Vagina (tissue), 2 donors: ENCODE measurements around the gene SCGB1C1.

Experiments used
- POLR2AphosphoS5 ChIP-seq, 2 donors: sonication (generic); formaldehyde crosslinking; IDR thresholded peaks; one replicate each; pipeline ENCODE4 v1.9.0; 2017; ENCODE audit warnings: antibody characterized with exemption in 2 of 2, mild to moderate bottlenecking in 2 of 2, low read depth in 1 of 2; ENCODE audit not compliant: insufficient read depth in 1 of 2
- TF ChIP-seq, protein P1 (sequence below), 3 experiments: fragments of 450-650 bp in 2 of 3; fragments of 200-600 bp in 1 of 3; sonication (generic) in 1 of 3; IDR thresholded peaks; one replicate each; pipeline ENCODE4 v1.5.1; 2017 to 2019; ENCODE audit warnings: antibody characterized with exemption in 3 of 3, mild to moderate bottlenecking in 2 of 3, moderate library complexity in 2 of 3

GRCh38 chr11:216081-216974 is 23.4 kb downstream of the SCGB1C1 start:
- TF ChIP-seq, protein P1, sequence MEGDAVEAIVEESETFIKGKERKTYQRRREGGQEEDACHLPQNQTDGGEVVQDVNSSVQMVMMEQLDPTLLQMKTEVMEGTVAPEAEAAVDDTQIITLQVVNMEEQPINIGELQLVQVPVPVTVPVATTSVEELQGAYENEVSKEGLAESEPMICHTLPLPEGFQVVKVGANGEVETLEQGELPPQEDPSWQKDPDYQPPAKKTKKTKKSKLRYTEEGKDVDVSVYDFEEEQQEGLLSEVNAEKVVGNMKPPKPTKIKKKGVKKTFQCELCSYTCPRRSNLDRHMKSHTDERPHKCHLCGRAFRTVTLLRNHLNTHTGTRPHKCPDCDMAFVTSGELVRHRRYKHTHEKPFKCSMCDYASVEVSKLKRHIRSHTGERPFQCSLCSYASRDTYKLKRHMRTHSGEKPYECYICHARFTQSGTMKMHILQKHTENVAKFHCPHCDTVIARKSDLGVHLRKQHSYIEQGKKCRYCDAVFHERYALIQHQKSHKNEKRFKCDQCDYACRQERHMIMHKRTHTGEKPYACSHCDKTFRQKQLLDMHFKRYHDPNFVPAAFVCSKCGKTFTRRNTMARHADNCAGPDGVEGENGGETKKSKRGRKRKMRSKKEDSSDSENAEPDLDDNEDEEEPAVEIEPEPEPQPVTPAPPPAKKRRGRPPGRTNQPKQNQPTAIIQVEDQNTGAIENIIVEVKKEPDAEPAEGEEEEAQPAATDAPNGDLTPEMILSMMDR (IDR thresholded peaks at IDR 0.05) = no peak
- TF ChIP-seq POLR2AphosphoS5 (IDR thresholded peaks at IDR 0.05; ENCODE audit: insufficient read depth in 1 of 2, low read depth in 1 of 2) = no peak
